Measurements from ENCODE around the gene BCL7C. TPM values are rescaled to one million over a fixed set of nuclear protein-coding genes. Genes with fewer than 3 reads are reported as not detected.

The BCL7C gene
- total and polyA plus RNA-seq, 2 of the 8 experiments (the other 6 are each of a cell fraction or from before 2014, with no cell fraction given), result 8.6 to 17.2 TPM

- Histone ChIP-seq H3K14ac (ENCODE audit: insufficient read length) (no peak overlapping the region), H3K4me1 (replicated peaks in 1 of 4; ENCODE audit: control insufficient read depth in 3 of 4, insufficient read depth in 4 of 4, low read length in 3 of 4) (no peaks in the 10 kb centered on the region)
- CTCF ChIA-PET (ENCODE audit: partially characterized antibody), result interaction anchor here (1.0 kb wide), 1 partner anchor 16 kb away, joined by 3 read pairs; no protein-coding TSS in a partner anchor
Observed at GRCh38 chr16:30841332-30841731, 52.5 kb downstream of the BCL7C start.

More at GRCh38 chr16:30841332-30841731, 52.5 kb downstream of the BCL7C start:
- Histone ChIP-seq H2BK15ac (ENCODE audit: low read length) (no peak overlapping the region), H2AK5ac (ENCODE audit: low read depth, low read length) (no peak overlapping the region), H2AFZ (ENCODE audit: low read length) (no peak overlapping the region), H3K4ac (replicated peaks; ENCODE audit: insufficient read length, low read depth, low read length) (no peak overlapping the region), H4K5ac (ENCODE audit: insufficient read length, low read depth, low read length) (no peak overlapping the region), H3K79me2 (ENCODE audit: control insufficient read depth in 1 of 2, insufficient read depth in 2 of 2, low read length in 2 of 2) (no peaks in the 10 kb centered on the region), H3K18ac (ENCODE audit: extremely low read depth, low read length) (no peak overlapping the region), H2BK20ac (ENCODE audit: low read length) (no peak overlapping the region), H2BK120ac (replicated peaks; ENCODE audit: low read depth, low read length) (no peak overlapping the region), H3K79me1 (ENCODE audit: low read depth, low read length) (no peaks in the 10 kb centered on the region), H3K36me3 (ENCODE audit: control insufficient read depth in 2 of 4, insufficient read depth in 4 of 4, low read length in 3 of 4) (no peaks in the 10 kb centered on the region), H3K23ac (ENCODE audit: insufficient read length) (no peak overlapping the region), H3K23me2 (ENCODE audit: low read depth, low read length) (no peaks in the 10 kb centered on the region), H3K4me2 (ENCODE audit: insufficient read depth in 1 of 2, low read depth in 2 of 2, low read length in 2 of 2) (no peak overlapping the region), H3K9me3 (ENCODE audit: insufficient read depth in 2 of 2, low read depth in 1 of 2, low read length in 1 of 2) (peaks cover 3 to 5% of the 10 kb centered on the region in 2 experiments; a peak in 3 of 4 replicates), H3K27me3 (replicated peaks in 1 of 4; ENCODE audit: control insufficient read depth in 3 of 4, extremely low read depth in 1 of 4, insufficient read depth in 3 of 4, low read length in 3 of 4) (no peaks in the 10 kb centered on the region), H4K8ac (ENCODE audit: extremely low read depth, insufficient read depth, low read length) (no peak overlapping the region), H3K56ac (replicated peaks; ENCODE audit: insufficient read length, low read depth, low read length) (no peak overlapping the region), H3K9ac (replicated peaks in 1 of 4; ENCODE audit: extremely low read depth in 1 of 4, low read depth in 3 of 4, low read length in 3 of 4) (no peak overlapping the region), H4K20me1 (replicated peaks in 1 of 2; ENCODE audit: control insufficient read depth in 1 of 2, insufficient read depth in 2 of 2, low read length in 2 of 2) (no peaks in the 10 kb centered on the region), H2BK5ac (ENCODE audit: low read depth, low read length) (no peak overlapping the region), H4K91ac (replicated peaks; ENCODE audit: insufficient read length, low read length) (no peak overlapping the region), H2BK12ac (ENCODE audit: low read depth, low read length) (no peak overlapping the region), H3K27ac (ENCODE audit: low read depth, low read length) (no peak overlapping the region), H3K4me3 (ENCODE audit: extremely low read depth in 1 of 4, insufficient read depth in 2 of 4, low read depth in 3 of 4, low read length in 4 of 4) (no peak overlapping the region)
- WGBS, 2 experiments (ENCODE audit: extremely low coverage in 1 of 2, insufficient coverage in 1 of 2, insufficient read length in 1 of 2, insufficient replicate concordance in 2 of 2, low coverage in 1 of 2, low lambda C conversion rate in 2 of 2, missing lambda C conversion rate in 1 of 2), result 93% methylated on average over 9 of the region's 9 CpGs; no CpG with 5 or more reads in 1 of the 2 experiments
- POLR2A ChIA-PET (ENCODE audit: partially characterized antibody), result no interaction called here
- no peak for FAIRE-seq
- TF ChIP-seq E2F6 (IDR thresholded peaks at IDR 0.05), result no peak
- no peak for TF ChIP-seq PHF8 (conservative IDR thresholded peaks at IDR 0.05; ENCODE audit: low read depth, low read length)
- no peak for TF ChIP-seq CHD1 (IDR thresholded peaks at IDR 0.05; ENCODE audit: low read depth, low read length)
- TF ChIP-seq ATF3 (IDR thresholded peaks at IDR 0.05; ENCODE audit: insufficient read depth, low read depth, low read length), result no peak
- TF ChIP-seq HDAC6 (IDR thresholded peaks at IDR 0.05; ENCODE audit: low read depth, low read length), result no peak
- no peak for DNase-seq (ENCODE audit: low read depth in 1 of 2, low spot score in 2 of 2)
